HFFc6 (cell line): Measurements from ENCODE around the gene MICALL2. TPM values are rescaled to one million over a fixed set of nuclear protein-coding genes. Genes with fewer than 3 reads are reported as not detected.

ENCODE experiments used
- DNase-seq: peaks from one replicate; pipeline ENCODE4 v3.0.0-alpha.2; 2018
- H3K27ac Mint-ChIP-seq: 2 replicates; pipeline ENCODE4 v1.8.0; 2020; ENCODE audit warnings: mild to moderate bottlenecking, mixed read lengths
- H3K27me3 Mint-ChIP-seq: 2 replicates; pipeline ENCODE4 v1.8.0; 2021; ENCODE audit warnings: mild to moderate bottlenecking, moderate library complexity, mixed read lengths; ENCODE audit not compliant: insufficient read depth
- H3K36me3 Mint-ChIP-seq: 2 replicates; pipeline ENCODE4 v1.8.0; 2021; ENCODE audit warnings: low read depth, mixed read lengths
- H3K4me1 Mint-ChIP-seq: 2 replicates; pipeline ENCODE4 v1.8.0; 2020; ENCODE audit warnings: low read depth, mixed read lengths
- H3K4me3 Mint-ChIP-seq: 2 replicates; pipeline ENCODE4 v1.8.0; 2020; ENCODE audit warnings: mild to moderate bottlenecking, moderate library complexity, mixed read lengths
- H3K9me3 Mint-ChIP-seq: 2 replicates; pipeline ENCODE4 v1.8.0; 2020; ENCODE audit warnings: mild to moderate bottlenecking, mixed read lengths
- CTCF ChIP-seq: fragments of 200-600 bp; sonication (generic); IDR thresholded peaks from 2 replicates; pipeline ENCODE4 v1.5.0; 2021; ENCODE audit warnings: antibody characterized with exemption, mild to moderate bottlenecking
- long read RNA-seq: library from polyadenylated mRNA; unstranded; transcript quantifications from one replicate; pipeline ENCODE4 v2.0.0, GENCODE V29; 2019
- total RNA-seq, 6 experiments: library from RNA; stranded (reverse); fragmentation: NEBNext Ultra II Directional; extraction: Animal tissue kit (Norgen Biotek cat#: 25700); gene quantifications; 2 replicates in 1 of 6; 3 replicates in 5 of 6; pipeline ENCODE4 v1.2.3, GENCODE V29; 2021

MICALL2 gene
- total RNA-seq, result 10 to 100 TPM; 12.1 to 24.4 (median 21.0) TPM
- long read RNA-seq, partial matches to known transcripts, result 2 of 7 reads
- long read RNA-seq, other reads (novel, unspliced or antisense), result 3 of 7 reads

- H3K9me3 Mint-ChIP-seq, result no peaks in the 10 kb centered on the region
- peaks cover 49% of the 10 kb centered on the region for H3K4me1 Mint-ChIP-seq
- TF ChIP-seq CTCF, result no peak
Measured at GRCh38 chr7:1458683-1459511, at the start of gene MICALL2. TSS of gene MICALL2 (minus strand) at chr7:1459470. CDS start at chr7:1459326, 144 bp downstream.

GRCh38 chr7:1508277-1508758, 49.0 kb upstream of the MICALL2 start:
- Mint-ChIP-seq H3K9me3 (no peaks in the 10 kb centered on the region), H3K4me1 (peaks cover 15% of the 10 kb centered on the region), H3K27ac (no peak overlapping the region), H3K4me3 (no peak overlapping the region), H3K27me3 (peaks cover 4% of the 10 kb centered on the region; the same call in 1 of the 2 replicates), H3K36me3 (no peaks in the 10 kb centered on the region)
- no peak for DNase-seq
- TF ChIP-seq CTCF, result no peak

More at GRCh38 chr7:1458683-1459511, at the start of gene MICALL2:
- Mint-ChIP-seq H3K4me3 (peak within 1 kb of the TSS; percentile 90), H3K36me3 (no peaks in the 10 kb centered on the region), H3K27me3 (peaks cover 5% of the 10 kb centered on the region), H3K27ac (peak within 1 kb of the TSS; percentile 84)
- peak; percentile 83 for DNase-seq

- Mint-ChIP-seq H3K27me3 (peaks cover under 1% of the 10 kb centered on the region; the same call in 1 of the 2 replicates), H3K4me3 (no peak overlapping the region), H3K4me1 (peaks cover 25% of the 10 kb centered on the region), H3K36me3 (peaks cover 9% of the 10 kb centered on the region), H3K27ac (peak overlapping the region; percentile 46; the same call in 1 of the 2 replicates), H3K9me3 (no peaks in the 10 kb centered on the region)
- no peak for DNase-seq
- no peak for TF ChIP-seq CTCF
Measured at GRCh38 chr7:1505731-1506550, 46.7 kb upstream of the MICALL2 start.

GRCh38 chr7:1503816-1504775, 44.8 kb upstream of the MICALL2 start, which contains the start of gene INTS1:
TSS of gene INTS1 (minus strand) at chr7:1504389. CDS start at chr7:1503960, 429 bp downstream.
- peak within 1 kb of the TSS; percentile 54 for H3K27ac Mint-ChIP-seq
- H3K27me3 Mint-ChIP-seq, result no peaks in the 10 kb centered on the region; the same call in 1 of the 2 replicates
- peak; percentile 83 for DNase-seq
- H3K4me1 Mint-ChIP-seq, result peaks cover 25% of the 10 kb centered on the region
- H3K9me3 Mint-ChIP-seq, result no peaks in the 10 kb centered on the region
- peaks cover 14% of the 10 kb centered on the region for H3K36me3 Mint-ChIP-seq
- TF ChIP-seq CTCF, result peak; percentile 91
- H3K4me3 Mint-ChIP-seq, result peak within 1 kb of the TSS; percentile 89
